C1 segment of cervical spinal cord (tissue), 14 donors: Measurements from ENCODE around the gene SMG6.
"Not testable (repeated sequence)": the region's sequence is repeated elsewhere in the genome, so short reads cannot be mapped to it uniquely, and the experiment has no call there.

Experiments used
- DNase-seq, 14 donors: peaks; one replicate each; lab custom pipeline; 2025; lab: John Stamatoyannopoulos, UW

SMG6 gene

GRCh38 chr17:2013220-2013993, 290.2 kb downstream of the SMG6 start:
- DNase-seq = not testable (repeated sequence)

GRCh38 chr17:2012499-2012898, 291.1 kb downstream of the SMG6 start:
- no peak for DNase-seq

- DNase-seq = no peak
Observed at GRCh38 chr17:2011411-2012371, 291.9 kb downstream of the SMG6 start.
